Vein endothelial cell (primary cell): Measurements from ENCODE around the gene NGLY1. TPM values are rescaled to one million over a fixed set of nuclear protein-coding genes. Genes with fewer than 3 reads are reported as not detected.

Source experiments
- small RNA-seq: library from RNA; depleted of rRNA; stranded (forward); fragments of <200 nt; gene quantifications from one replicate; pipeline ENCODE3, GENCODE V24; 2012
- total RNA-seq: library from RNA; depleted of rRNA; stranded (reverse); fragments of >200 nt; gene quantifications from 2 replicates; pipeline ENCODE4 v1.2.3, GENCODE V29; 2012

Gene NGLY1, protein sequence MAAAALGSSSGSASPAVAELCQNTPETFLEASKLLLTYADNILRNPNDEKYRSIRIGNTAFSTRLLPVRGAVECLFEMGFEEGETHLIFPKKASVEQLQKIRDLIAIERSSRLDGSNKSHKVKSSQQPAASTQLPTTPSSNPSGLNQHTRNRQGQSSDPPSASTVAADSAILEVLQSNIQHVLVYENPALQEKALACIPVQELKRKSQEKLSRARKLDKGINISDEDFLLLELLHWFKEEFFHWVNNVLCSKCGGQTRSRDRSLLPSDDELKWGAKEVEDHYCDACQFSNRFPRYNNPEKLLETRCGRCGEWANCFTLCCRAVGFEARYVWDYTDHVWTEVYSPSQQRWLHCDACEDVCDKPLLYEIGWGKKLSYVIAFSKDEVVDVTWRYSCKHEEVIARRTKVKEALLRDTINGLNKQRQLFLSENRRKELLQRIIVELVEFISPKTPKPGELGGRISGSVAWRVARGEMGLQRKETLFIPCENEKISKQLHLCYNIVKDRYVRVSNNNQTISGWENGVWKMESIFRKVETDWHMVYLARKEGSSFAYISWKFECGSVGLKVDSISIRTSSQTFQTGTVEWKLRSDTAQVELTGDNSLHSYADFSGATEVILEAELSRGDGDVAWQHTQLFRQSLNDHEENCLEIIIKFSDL
- 25.8 and 29.8 TPM in 2 replicates for total RNA-seq

DNA sequence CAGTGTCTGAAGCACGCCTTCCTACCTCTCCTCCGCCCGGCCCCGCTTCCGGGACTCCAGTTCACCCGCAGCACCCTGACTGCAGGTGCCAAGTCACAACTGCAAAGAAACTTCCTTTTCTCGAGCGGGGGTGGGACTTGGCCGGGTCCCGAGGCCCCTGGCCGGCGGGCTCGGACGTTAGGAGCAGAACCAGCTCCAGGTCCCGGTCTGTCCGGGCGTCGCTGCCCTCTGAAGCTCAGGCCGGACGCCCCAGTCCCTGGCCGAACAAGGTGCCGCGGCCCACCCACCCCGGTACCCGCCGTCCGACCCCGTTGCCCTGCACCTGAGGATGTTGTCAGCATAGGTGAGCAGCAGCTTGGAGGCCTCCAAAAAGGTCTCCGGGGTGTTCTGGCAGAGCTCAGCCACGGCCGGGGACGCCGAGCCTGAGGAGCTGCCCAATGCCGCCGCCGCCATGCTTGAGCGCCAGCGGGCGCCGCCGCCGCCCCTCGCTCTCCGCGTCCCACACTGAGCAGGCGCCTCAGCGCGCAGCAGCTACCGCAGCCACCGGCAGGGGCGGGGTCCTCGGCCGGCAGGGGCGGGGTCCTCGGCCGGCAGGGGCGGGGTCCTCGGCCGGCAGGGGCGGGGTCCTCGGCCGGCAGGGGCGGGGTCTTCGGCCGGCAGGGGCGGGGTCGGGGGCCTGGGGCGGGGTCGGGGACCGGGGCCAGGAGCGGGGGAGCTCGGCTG lies at the start of gene NGLY1:
Gene NGLY1 (minus strand): TSS at position 506 of the 723 bp plus-strand sequence. CDS start 53 bp downstream, at position 453.

DNA sequence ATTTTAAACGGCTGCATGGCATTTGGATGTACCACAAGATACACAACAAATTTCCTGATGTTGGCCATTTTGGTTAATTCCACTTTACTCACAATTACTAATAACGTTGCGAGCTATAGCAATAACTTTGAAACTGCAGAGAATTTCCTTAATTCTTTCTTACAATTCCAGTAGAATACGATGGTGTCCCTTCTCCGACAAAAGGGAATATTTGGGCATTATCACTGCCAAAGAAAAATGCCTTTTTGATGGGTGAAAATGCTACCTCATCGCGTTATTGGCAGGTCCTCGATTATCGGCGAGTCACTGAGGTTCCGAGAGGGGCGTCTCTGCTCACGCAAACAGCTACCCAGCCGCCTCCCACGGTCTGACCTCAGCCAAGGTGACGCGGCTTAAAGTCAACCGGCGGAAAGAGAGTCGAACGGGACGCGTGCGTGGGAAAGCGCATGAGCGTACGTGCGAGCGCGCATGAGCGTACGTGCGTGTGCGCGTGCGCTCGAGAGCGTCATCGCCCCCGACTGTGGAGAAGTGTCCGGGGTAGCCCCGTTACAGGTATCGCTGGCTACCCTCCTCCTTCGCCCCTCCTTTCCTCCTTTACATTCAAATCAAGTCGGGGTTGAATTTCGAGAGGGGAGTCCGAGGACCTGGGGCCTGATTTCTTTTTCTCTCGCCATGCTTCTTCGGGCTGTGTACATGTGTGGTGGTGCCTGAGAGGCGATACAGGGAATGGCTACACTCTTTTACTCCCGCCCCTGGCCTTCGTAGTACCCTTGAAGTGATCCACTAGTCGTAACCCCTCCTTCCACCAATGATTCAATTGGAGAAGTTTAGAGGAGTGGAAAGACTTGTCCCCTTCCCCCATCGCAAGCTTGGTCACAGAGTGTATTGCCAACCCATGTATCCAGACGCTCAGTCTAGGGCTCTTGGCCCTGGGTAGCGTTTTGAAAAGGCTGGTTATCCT lies 6.6 kb upstream of the NGLY1 start, which contains the start of gene OXSM:
Gene OXSM (plus strand): TSS at position 495 of the 961 bp plus-strand sequence. CDS start 931 bp downstream, outside the sequence.

Small RNA genes within 50 kb of the gene (small RNA-seq; reads per million reads assigned to genes)
- not detected for gene CRIP1P2

Other genes with a start within 250 kb of the NGLY1 start
- gene TOP2B, start 118.5 kb downstream of the NGLY1 start, total RNA-seq: 70.2 and 86.1 TPM in 2 replicates
- gene OXSM, start 6.6 kb upstream of the NGLY1 start, total RNA-seq: 6.5 and 9.3 TPM in 2 replicates